Neutrophil (primary cell): ENCODE measurements around the gene MAGEB5.

Experiments
- H3K27ac ChIP-seq: fragments of 200-600 bp; sonication (generic); 2 replicates; pipeline ENCODE4 v1.5.1; 2016; ENCODE audit warnings: mild to moderate bottlenecking, moderate library complexity
- H3K27me3 ChIP-seq: fragments of 200-600 bp; sonication (generic); 2 replicates; pipeline ENCODE4 v1.6.0; 2016; ENCODE audit warnings: mild to moderate bottlenecking
- H3K36me3 ChIP-seq: fragments of 200-600 bp; sonication (generic); 2 replicates; pipeline ENCODE4 v1.5.1; 2017
- H3K4me1 ChIP-seq, 2 experiments: fragments of 200-600 bp in 1 of 2; sonication (generic) in 1 of 2; 1 replicate in 1 of 2; 2 replicates in 1 of 2; pipeline versions ENCODE4 v1.5.1 to v1.6.1; 2013 to 2016; ENCODE audit warnings: low read depth in 1 of 2, low read length in 1 of 2, mild to moderate bottlenecking in 1 of 2, moderate library complexity in 1 of 2; ENCODE audit not compliant: control insufficient read depth in 1 of 2, insufficient read depth in 1 of 2
- H3K4me3 ChIP-seq, 2 experiments: fragments of 200-600 bp in 1 of 2; sonication (generic) in 1 of 2; 1 replicate in 1 of 2; 2 replicates in 1 of 2; pipeline ENCODE4 v1.5.1; 2013 to 2016; ENCODE audit warnings: low read depth in 1 of 2, low read length in 1 of 2, mild to moderate bottlenecking in 1 of 2, moderate library complexity in 1 of 2
- H3K9me3 ChIP-seq: fragments of 200-600 bp; sonication (generic); 2 replicates; pipeline ENCODE4 v1.5.1; 2016
- CTCF ChIP-seq: fragments of 200-600 bp; sonication (generic); IDR thresholded peaks from 2 replicates; pipeline ENCODE4 v1.5.1; 2016; ENCODE audit warnings: antibody characterized with exemption

The MAGEB5 gene

GRCh38 chrX:26234177-26234576, 18.2 kb downstream of the MAGEB5 start:
- Histone ChIP-seq H3K9me3 (no peaks in the 10 kb centered on the region), H3K27ac (no peak overlapping the region), H3K4me3 (no peak overlapping the region), H3K36me3 (no peaks in the 10 kb centered on the region), H3K4me1 (no peaks in the 10 kb centered on the region), H3K27me3 (no peaks in the 10 kb centered on the region)
- TF ChIP-seq CTCF = no peak

DNA sequence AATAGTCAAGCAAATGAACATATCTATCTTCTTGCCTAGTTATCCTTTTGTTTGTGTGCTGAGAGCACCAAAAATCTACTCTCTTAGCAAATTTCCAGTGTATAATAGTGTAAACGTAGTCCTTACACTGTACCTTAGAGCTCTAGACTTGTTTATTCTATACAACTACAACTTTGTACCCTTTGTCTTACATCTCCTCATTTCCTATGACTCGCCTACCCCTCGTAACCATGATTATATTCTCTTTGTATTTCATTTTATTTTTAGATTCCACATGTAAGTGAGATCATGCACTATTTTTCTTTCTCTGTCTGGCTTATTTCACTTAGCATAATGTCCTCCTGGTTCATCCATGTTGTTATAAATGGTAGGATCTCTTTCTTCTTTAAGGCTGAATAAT, 37.6 kb downstream of the MAGEB5 start:
- H3K27me3 ChIP-seq = no peaks in the 10 kb centered on the region
- H3K4me1 ChIP-seq = no peaks in the 10 kb centered on the region
- no peaks in the 10 kb centered on the region for H3K36me3 ChIP-seq
- no peaks in the 10 kb centered on the region for H3K9me3 ChIP-seq
- no peak overlapping the region for H3K27ac ChIP-seq
- no peak overlapping the region for H3K4me3 ChIP-seq
- no peak for TF ChIP-seq CTCF

DNA sequence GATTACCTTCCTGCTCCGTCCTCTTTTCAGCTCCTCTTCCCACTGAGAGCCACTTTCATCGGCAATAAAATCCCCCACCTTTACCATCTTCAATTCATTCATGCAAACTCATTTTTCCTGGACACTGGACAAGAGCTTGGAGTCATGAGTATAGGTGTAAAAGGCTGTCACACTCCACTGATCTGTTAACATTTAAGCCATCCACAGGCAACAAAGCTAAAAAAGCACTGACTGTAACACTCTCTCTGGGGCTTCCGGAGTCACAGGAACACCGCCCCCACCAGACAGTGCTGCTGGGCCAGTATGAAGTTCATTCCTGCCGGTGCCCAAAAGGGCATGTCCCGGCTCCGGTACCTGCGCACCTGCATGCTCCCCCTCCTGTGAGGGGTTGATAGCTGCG, 38.5 kb downstream of the MAGEB5 start:
- H3K27ac ChIP-seq = no peak overlapping the region

DNA sequence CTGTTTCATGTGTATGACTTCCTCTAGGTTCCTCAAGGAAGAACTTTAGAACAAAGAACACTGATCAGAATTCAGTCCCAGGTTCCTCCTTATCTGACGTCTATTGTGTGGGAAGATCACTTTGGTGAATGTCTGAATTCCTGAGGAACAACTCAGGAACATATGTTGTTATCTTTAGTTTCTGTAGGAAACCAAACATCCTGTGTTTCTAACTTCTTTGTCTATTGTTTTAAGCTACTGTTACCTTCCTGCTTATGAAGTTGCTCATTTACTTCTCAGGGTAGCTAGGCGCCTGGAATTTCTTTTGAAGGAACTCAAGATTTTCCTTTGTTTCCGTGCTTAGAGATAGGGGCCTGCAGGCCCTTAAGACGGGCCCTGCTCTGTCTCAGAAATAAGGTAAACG, 46.2 kb downstream of the MAGEB5 start:
- H3K27me3 ChIP-seq = no peaks in the 10 kb centered on the region
- H3K4me1 ChIP-seq = no peaks in the 10 kb centered on the region
- no peak overlapping the region for H3K27ac ChIP-seq
- no peak overlapping the region for H3K4me3 ChIP-seq
- H3K9me3 ChIP-seq = no peaks in the 10 kb centered on the region
- no peak for TF ChIP-seq CTCF
- H3K36me3 ChIP-seq = no peaks in the 10 kb centered on the region

More for the DNA sequence above, 38.5 kb downstream of the MAGEB5 start:
- Histone ChIP-seq H3K9me3 (no peaks in the 10 kb centered on the region), H3K27me3 (no peaks in the 10 kb centered on the region), H3K4me3 (no peak overlapping the region), H3K36me3 (no peaks in the 10 kb centered on the region), H3K4me1 (no peaks in the 10 kb centered on the region)
- no peak for TF ChIP-seq CTCF
